LoVo (cell line): ENCODE data around the gene BSCL2.
"Not testable (repeated sequence)": the region's sequence is repeated elsewhere in the genome, so short reads cannot be mapped to it uniquely, and the experiment has no call there.

ENCODE experiments used
- DNase-seq: peaks from one replicate; pipeline ENCODE4 v3.0.0-alpha.2; 2016; ENCODE audit warnings: low spot score

BSCL2 gene

GRCh38 chr11:62656796-62657429 is 50.3 kb downstream of the BSCL2 start:
- no peak for DNase-seq

GRCh38 chr11:62654297-62654696 is 52.9 kb downstream of the BSCL2 start:
- no peak for DNase-seq

DNA sequence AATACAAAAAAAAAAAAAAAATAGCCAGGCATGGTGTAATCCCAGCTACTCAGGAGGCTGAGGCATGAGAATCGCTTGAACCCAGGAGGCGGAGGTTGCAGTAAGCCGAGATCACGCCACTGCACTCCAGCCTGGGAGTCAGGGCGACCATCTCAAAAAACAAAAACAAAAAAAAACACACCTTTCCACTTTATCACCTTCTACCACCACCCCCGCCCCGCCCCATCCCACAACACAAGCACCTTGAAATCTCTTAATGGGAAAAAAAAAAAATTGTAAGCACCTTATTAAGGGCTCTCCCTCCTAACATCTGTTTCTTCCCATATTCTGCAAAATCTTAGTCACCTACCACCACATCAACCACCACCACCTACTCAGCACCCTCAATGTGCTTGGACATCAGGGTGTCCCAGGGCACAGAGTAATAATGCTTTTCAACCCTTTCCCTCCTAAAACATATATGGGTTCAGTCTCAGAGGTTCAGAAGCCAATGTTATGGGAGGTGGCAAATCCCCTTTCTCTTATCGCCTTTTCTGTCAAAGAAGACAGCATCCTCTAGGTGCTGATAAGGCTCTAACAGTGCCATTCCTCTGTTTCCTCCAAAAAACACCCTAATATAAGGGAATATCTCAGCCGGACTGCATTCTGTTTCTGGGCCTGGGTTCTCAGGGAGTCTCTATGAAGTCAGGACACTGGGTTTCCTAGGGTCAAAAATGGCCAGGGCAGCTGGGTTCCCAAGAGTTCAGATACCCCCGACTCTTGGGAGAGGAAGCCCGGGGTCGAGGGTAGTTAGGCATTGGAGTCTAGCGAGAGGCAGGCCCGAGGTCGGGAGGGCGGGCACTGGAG is 54.8 kb downstream of the BSCL2 start:
- no peak for DNase-seq

GRCh38 chr11:62650283-62650682 is 56.9 kb downstream of the BSCL2 start:
- not testable (repeated sequence) for DNase-seq

- no peak for DNase-seq
Observed at GRCh38 chr11:62649486-62649885, 57.7 kb downstream of the BSCL2 start.

DNA sequence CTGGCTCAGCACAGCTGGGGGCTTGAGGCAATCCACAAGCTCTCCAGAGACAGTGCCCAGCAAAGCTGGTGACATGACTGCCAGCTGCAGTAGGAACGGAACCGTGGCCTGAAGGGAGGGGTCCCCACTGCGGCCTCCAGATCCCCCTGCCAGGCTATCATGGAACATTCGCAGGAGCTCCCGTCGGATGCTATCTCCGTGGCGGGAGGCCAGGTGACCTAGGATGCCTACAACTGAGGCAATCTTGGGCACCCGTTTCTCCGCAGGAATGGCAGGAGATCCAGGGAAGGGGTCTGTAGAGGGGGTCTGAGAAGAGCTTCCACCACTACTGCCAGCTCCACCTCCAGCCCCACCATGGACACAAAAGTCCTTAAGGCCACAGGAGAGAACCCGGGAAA is 58.3 kb downstream of the BSCL2 start:
- DNase-seq, result no peak

- DNase-seq, result no peak
Observed at GRCh38 chr11:62648185-62648966, 58.8 kb downstream of the BSCL2 start.

- DNase-seq, result no peak
Observed at GRCh38 chr11:62647609-62648005, 59.6 kb downstream of the BSCL2 start.

GRCh38 chr11:62646825-62647608 is 60.2 kb downstream of the BSCL2 start:
- no peak for DNase-seq

- DNase-seq, result peak; percentile 98
Observed at GRCh38 chr11:62645946-62646824, 61.0 kb downstream of the BSCL2 start, which contains the start of gene GANAB. TSS of gene GANAB (minus strand) at chr11:62646613. CDS start at chr11:62646599, 14 bp downstream.

DNA sequence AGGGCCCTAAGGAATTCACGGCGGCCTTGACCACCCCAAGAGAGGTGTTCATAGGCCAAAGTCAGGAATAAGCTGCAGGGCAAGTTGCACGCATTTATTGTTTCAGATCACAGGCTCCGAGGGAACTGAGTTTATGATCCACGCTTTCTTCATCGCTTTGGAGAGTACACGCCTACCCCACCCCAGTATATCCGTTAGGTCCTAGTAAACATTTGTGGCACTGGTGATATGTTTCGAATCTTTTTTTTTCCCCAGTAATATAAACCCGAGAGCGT is 61.6 kb downstream of the BSCL2 start:
- DNase-seq, result no peak

GRCh38 chr11:62644220-62644619 is 63.0 kb downstream of the BSCL2 start:
- no peak for DNase-seq
